Left forelimb (tissue), 1 donor: ENCODE results near the gene LMBR1.
"Not testable (repeated sequence)": the region's sequence is repeated elsewhere in the genome, so short reads cannot be mapped to it uniquely, and the experiment has no call there.

ENCODE experiments used
- DNase-seq: peaks from one replicate; pipeline ENCODE4 v3.0.0-alpha.2; 2018; ENCODE audit warnings: low spot score

Gene LMBR1, protein sequence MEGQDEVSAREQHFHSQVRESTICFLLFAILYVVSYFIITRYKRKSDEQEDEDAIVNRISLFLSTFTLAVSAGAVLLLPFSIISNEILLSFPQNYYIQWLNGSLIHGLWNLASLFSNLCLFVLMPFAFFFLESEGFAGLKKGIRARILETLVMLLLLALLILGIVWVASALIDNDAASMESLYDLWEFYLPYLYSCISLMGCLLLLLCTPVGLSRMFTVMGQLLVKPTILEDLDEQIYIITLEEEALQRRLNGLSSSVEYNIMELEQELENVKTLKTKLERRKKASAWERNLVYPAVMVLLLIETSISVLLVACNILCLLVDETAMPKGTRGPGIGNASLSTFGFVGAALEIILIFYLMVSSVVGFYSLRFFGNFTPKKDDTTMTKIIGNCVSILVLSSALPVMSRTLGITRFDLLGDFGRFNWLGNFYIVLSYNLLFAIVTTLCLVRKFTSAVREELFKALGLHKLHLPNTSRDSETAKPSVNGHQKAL

DNA sequence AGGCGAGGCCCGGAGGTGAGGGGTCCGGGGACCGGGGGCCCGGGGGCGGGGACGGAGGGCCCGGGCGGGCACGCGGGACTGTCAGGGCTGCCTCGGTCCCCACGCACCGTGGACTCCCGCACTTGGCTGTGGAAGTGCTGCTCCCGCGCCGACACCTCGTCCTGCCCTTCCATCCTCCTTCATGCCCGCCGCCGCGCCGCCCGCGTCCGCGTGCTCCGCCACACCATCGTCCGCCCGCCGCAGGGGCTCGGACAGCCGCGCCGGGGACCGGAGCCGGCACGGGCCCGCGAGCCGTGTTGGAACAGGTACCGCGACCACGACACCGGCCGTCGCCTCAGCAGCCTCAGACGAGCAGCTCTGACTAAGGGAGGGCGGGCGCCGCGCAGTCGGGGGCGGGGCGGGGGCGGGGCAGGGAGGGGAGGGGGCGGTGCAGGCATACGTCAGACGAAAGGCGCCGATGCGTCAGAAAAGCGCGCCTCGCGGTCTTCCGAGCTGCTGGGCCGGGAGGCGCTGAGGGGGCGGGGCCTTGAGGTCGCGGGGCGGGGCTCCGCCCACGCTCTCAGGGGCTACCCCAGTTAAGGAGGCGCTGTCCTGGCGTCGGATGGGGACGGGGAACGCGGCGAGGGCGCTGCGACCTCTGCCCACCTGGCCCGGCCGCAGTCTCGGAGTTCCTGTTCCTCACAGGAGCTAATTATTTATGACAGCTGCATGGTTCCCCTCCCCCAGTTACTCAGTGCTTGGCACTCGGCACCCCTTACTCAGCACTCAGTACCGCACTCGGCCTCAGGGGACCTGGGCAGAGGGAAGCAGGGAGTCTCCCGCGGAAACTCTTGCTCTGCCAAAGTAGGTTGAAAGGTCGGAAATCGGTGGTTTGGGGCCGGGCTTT is at the start of gene LMBR1:
Gene LMBR1, minus strand, starts transcription at position 363 of the 886 bp plus-strand sequence. Its CDS starts 190 bp downstream, at position 173.
- DNase-seq: peak; percentile 98

DNA sequence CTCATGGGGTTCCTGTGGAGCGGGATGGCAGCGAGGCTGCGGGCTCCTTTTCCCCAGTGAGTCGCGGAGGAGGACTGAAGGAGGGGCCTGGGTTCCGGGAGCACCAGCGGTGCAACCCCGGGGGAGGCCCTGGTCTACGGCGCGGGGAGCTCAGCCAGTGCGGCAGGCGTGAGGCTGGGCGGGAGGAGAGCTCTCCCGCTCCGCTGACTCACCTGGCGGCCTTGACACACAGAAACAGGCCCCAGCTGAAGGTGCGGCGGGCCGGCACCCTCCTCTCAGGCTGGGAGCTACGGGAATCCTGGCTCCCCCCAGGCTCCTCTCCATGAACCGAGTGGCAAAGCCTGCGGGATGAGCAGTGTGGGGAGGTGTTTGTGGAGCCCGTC is 49.7 kb upstream of the LMBR1 start:
- no peak for DNase-seq

DNA sequence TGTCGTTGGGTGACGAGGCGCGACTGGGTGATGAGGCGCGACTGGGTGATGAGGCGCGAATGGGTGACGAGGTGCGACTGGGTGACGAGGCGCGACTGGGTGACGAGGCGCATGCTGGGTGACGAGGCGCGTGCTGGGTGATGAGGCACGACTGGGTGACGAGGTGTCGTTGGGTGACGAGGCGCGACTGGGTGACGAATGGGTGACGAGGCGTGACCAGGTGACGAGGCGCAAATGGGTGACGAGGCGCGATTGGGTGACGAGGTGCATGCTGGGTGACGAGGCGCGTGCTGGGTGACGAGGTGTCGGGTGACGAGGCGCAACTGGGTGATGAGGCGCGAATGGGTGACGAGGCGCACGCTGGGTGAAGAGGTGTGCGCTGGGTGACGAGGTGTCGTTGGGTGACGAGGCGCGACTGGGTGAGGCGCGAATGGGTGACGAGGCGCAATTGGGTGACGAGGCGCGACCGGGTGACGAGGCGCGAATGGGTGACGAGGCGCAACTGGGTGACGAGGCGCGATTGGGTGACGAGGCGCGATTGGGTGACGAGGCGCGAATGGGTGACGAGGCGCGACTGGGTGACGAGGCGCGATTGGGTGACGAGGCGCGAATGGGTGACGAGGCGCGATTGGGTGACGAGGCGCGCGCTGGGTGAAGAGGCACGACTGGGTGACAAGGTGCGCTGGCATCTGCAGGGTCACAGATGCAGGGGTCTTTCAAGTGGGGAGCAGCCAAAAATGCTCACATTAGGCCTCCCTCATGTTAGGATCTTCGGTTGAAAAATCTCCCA is 48.6 kb upstream of the LMBR1 start:
- DNase-seq: no peak

DNA sequence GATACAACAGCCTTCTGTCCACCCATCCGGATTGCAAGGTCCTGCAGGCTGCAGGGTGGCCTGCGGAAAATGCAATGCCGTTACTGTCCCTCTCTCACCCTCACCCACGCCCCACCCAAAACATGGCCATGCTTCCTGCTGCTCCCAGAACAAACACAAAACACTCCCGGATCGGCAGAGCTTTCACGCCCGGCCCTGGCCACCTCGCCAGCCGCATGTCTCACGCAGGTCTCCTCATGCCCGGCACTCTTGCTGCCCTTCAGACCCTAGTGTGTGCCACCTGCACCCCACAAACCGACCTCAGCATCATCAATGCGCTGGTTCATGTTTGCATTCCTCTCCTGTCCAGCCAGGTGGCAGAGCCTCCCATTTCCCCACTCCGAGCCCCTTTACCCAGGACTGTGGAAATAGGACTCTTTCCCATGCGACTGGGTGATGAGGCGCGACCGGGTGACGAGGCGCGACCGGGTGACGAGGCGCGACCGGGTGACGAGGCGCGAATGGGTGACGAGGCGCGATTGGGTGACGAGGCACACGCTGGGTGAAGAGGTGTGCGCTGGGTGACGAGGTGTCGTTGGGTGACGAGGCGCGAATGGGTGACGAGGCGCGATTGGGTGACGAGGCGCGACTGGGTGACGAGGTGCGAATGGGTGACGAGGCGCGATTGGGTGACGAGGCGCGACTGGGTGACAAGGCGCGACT is 47.6 kb upstream of the LMBR1 start:
- no peak for DNase-seq

DNA sequence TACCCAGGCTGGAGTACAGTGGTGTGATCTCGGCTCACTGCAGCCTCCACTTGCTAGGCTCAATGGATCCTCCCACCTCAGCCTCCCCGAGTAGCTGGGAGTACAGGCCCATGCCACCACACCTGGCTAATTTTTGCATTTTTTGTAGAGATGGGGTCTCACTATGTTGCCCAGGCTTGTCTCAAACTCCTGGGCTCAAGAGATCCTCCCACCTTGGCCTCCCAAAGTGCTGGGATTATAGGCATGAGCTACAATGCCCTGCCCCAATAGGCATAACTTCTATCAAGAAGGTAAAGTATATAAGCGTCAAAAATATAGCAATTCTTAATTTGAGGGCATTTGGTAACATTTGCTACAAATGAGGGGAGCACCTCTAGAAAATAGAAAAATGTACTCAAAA is 43.8 kb upstream of the LMBR1 start:
- not testable (repeated sequence) for DNase-seq

DNA sequence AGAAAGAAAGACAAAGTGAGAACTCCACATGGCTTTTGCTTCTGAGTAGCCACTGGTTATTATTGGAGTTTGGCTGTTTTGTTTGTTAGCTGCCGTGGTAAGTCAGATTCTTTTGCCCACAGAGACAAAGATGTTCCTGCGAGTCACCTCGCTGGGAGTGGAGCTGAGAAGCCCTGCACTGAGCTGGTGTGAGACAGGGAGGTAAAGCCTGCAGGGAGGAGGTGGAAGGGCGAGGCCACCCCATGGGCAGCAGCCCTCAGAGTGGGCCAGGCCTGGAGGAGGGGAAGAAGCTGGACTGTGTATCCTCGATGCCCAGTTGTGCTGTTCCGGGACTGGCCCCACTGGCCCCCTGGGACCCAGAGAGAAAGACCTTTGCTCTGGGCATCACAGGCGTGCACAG is 42.3 kb upstream of the LMBR1 start:
- DNase-seq: no peak

DNA sequence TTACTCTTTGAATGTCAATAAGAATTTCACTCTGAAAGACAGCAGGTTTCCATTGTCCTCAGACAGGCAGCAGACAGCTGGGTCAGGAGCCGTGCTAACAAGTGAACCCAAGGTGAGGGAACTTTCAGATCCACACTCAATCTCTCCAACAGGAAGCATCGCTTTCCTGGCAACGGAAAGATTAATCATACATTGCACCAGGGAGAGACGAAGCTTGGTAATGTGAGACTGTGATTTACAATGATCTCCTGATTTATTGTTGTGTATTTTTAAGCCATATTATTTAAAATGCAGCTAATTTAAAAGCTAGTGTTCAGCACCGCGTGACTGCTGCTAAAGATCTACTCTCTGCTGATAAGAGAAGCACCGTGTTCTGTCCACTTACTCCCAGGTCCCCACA is 39.0 kb upstream of the LMBR1 start:
- no peak for DNase-seq

DNA sequence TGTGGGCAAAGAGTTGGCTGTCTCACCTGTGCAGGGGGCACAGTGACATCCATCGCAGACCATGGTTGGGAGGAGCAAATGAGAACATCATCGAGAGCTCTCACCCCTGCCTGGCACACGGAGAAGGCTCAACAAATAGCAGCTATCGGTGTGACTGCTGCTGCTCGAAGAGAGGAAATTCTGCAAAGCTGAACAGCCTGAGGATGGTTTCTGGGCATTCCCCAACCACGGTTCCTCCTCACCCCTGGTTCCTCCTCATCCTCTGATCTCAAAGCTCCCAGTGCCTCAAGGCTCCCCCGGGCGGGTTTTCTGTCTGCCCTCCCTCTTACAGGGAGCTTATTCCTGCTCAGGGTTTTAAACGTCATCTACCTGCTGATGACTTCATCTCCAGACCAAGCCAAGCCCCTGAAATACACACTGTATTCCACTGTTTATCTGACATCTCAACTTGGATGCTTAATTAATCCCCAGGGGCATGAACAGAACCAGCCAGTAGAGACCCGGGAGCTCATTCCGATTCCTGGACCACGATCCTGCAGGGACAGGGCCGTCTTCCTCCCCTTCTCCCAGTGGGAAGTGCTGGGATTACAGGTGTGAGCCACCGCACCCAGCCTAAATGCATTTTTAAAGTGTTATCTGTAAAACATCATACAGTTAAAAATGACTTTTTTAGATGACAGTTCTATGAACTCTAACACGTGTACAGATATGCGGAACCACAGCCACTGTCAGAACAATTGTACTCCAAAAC is 37.0 kb upstream of the LMBR1 start:
- DNase-seq: no peak

DNA sequence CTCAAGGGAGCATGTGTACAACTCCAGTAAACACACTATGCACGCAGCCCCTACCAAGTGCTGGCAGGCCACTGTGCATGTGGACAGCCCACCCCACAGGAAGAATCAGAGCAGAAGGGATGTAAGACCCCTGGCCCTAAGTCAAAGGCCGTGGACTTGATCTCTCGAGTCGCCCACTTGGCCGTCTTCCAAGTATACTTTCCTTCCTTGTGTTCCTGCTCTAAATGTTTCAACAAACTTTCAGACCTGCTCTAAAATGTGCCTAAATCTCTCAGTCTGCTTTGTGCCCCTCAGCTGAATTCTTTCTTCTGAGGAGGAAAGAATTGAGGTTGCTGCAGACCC is 35.4 kb upstream of the LMBR1 start:
- no peak for DNase-seq

DNA sequence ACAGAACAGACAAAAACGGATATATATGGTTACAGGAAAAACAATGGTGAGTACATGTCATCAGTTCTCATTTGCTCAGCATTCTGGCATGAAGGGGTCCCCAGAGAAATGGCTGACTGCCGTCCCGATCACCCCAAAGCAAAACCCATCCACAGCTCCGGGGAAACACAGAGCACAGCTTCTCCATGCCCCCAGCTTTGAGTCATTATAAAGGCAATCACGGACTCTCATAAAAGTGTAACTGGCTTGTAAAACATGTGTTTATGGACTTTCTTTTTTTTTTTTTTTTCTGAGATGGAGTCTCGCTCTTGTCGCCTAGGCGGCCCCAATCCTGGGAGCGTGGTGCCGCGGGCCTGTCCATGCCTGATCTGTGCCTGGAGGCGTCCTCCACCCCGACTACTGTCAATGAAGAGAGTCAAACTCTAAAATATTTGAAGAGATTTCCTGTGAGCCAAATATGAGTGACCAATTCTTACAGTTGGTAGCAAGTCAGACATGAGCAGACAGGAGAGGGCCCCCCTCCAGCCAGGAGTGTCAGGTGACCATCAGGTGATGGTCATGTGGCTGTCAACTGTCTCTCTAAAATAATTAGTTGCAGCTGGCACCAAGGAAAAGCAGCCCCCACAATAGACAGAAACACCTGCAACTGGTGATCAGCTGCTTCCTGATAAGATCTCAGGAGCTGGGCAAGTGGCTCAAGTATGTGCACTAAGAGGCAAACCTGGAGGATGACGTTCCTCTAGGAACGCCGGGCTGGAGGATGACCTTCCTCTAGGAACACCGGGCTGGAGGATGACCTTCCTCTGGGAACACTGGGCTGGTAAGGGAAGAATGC is 34.8 kb upstream of the LMBR1 start:
- no peak for DNase-seq

DNA sequence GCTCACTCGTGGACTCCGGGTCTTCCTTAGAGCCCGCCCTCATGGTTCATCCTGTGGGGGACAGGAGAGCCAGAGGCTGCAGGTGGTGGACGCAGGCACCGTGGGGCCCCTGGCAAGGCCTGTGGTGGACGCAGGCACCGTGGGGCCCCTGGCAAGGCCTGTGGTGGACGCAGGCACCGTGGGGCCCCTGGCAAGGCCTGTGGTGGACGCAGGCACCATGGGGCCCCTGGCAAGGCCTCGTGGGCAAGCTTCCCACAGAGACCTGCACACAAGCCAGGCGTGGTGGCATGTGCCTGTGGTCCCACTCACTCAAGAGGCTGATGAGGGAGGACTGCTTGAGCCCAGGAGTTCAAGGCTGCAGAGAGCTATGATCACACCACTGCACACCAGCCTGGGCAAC is 32.8 kb upstream of the LMBR1 start:
- not testable (repeated sequence) for DNase-seq

DNA sequence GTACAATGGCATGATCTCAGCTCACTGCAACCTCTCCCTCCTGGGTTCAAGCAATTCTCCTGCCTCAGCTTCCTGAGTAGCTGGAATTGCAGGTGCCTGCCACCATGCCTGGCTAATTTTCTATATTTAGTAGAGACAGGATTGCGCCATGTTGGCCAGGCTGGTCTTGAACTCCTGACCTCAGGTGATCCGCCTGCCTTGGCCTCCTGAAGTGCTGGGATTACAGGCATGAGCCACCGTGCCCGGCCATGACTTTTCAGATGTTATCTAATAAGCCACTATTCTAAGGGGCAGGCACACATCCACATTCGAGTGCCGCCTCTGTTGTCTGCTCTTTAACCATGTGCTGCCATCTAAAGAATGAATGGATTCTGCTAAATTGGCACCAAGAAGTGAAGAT is 29.3 kb upstream of the LMBR1 start:
- not testable (repeated sequence) for DNase-seq

DNA sequence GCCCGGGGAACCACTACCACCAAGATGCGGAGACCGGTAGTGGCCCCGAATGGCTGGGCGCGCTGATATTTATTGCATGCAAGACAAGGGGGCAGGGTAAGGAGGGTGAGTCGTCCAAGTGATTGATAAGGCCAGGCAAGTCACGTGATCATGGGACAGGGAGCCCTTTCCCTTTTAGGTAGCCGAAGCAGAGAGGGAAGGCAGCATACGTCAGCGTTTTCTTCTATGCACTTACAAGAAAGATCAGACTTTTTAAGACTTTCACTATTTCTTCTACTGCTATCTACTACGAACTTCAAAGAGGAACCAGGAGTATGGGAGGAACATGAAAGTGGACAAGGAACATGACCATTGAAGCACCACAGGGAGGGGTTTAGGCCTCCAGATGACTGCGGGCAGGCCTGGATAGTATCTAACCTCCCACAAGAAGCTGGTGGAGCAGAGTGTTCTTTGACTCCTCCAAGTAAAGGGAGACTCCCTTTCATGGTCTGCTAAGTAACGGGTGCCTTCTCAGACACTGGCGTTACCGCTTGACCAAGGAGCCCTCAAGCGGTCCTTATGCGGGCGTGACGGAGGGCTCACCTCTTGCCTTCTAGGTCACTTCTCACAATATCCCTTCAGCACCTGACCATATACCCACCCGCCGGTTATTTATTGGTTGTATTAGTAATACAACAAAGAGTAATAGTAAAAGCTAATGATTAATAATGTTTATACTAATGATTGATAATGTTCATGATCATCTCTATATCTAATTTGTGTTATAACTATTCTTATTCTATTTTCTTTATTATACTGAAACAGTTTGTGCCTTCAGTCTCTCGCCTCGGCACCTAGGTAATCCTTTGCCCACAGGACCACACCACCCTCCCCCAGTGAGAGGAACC is 27.7 kb upstream of the LMBR1 start:
- DNase-seq: not testable (repeated sequence)

DNA sequence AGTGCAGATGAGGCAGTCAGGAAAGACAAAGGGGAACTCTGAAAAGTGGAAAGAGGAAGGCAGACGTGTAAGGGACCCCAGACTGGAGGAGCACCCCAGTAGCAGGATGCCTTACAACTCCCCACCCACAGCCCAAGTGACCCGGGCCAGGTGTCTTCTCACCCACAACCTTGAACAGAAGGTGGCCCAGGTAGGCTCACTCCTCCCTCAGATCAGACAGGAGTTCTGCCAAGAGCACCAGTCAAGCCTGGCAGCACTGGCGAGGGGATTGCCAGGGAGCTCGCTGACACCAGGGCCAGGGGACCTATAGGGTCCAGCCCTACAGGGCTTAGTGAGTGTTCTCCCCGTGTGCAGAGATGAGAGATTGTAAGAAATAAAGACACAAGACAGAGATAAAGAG is 27.1 kb upstream of the LMBR1 start:
- DNase-seq: no peak

DNA sequence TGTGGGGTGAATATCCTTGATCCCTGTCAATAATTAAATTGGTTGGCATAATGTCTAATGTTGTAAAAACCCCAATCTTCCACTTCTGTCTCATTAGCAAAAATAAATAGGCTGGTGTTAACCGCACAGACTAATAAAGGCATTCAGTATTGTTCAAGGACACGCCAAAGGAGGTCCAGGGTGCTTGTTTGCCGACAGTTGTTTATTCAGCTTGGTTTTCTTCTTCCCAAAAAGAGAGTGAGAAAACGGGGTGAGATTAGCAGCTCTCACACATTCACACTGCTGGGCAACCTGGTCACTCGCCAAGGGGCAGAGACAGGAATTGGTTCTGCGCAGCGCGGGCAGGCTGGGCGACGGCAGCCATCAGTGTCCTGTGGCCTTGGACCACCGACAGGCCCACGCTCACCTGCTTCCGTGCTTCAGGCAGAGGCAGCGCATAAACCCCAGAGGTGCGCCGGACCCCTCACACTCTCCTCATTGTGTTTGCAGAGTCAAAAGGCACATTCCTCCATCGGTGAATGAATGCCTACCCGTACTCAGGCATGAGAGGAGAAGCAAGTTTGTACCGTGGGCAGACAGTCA is 26.2 kb upstream of the LMBR1 start:
- no peak for DNase-seq

DNA sequence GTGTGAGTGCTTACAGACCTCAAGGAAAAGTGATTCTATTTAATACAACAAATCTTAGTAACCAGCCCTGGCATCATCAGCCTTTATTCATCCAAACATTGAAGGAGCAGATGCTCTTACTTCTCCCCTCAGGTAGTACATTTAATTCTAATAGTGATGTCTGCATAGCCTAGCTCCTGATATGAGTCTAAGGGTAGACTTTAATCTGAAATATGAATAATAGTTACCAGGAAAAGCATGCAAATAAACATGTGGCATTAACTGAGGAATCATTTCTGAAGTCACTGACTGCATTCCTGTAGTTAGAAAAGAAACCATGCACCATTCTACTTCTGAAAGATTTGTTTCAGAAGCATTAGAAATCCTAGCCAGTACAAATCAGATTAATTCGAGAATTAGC is 25.7 kb upstream of the LMBR1 start:
- DNase-seq: no peak

DNA sequence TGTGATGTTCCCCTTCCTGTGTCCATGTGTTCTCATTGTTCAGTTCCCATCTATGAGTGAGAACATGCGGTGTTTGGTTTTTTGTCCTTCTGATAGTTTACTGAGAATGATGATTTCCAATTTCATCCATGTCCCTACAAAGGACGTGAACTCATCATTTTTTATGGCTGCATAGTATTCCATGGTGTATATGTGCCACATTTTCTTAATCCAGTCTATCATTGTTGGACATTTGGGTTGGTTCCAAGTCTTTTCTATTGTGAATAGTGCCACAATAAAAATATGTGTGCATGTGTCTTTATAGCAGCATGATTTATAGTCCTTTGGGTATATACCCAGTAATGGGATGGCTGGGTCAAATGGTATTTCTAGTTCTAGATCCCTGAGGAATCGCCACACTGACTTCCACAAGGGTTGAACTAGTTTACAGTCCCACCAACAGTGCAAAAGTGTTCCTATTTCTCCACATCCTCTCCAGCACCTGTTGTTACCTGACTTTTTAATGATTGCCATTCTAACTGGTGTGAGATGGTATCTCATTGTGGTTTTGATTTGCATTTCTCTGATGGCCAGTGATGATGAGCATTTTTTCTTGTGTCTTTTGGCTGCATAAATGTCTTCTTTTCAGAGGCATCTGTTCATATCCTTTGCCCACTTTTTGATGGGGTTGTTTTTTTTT is 16.7 kb upstream of the LMBR1 start:
- not testable (repeated sequence) for DNase-seq

DNA sequence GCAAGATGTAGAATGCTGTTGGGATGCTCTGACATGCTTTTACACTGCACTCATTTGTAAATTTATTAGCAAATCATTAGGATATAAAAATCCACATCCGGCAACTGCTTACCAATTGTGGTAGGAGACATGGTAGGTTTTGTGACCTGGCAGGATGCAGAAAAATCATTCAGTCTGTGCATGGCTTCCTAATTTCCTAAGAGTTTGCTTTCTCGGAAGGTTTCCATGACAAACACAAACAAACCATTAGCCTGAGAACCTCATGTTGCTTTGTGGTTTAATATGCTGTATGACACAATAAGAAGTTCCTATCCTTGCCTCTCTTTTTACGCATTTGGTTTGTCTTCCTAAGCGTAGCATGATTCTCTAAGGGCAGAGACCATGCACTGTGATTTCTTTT is 14.7 kb upstream of the LMBR1 start:
- no peak for DNase-seq
